HG03095 (cell line): Measurements from ENCODE around the gene PCIF1.
"Not testable (repeated sequence)": the region's sequence is repeated elsewhere in the genome, so short reads cannot be mapped to it uniquely, and the experiment has no call there.

Experiments
- ATAC-seq: cut with Tn5 transposase; IDR thresholded peaks from one replicate; pipeline ENCODE4 v1.9.1; 2021; ENCODE audit warnings: moderate library complexity; ENCODE audit not compliant: unreplicated experiment

Gene PCIF1

GRCh38 chr20:45988830-45989229 is 54.3 kb downstream of the PCIF1 start:
- ATAC-seq, result not testable (repeated sequence)

DNA sequence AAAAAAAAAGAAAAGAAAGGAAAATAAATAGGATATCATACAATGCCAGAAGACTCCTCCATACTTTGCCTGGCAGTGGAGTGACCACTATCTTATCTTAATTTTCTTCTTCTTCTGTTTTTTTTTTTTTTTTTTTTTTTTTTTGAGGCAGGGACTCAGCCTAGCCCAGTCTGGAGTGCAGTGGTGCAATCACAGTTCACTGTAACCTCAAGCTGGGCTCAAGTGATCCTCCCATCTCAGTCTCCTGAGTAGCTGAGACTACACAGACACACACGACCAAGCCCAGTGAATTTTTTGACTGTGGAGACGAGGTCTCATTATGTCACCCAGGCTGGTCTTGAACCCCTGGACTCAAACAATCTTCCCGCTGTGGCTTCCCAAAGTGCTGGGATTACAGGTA is 57.1 kb downstream of the PCIF1 start:
- ATAC-seq, result no peak

- ATAC-seq, result no peak
Measured at GRCh38 chr20:45993197-45993951, 58.9 kb downstream of the PCIF1 start.

GRCh38 chr20:45994761-45995493 is 60.4 kb downstream of the PCIF1 start:
- no peak for ATAC-seq

DNA sequence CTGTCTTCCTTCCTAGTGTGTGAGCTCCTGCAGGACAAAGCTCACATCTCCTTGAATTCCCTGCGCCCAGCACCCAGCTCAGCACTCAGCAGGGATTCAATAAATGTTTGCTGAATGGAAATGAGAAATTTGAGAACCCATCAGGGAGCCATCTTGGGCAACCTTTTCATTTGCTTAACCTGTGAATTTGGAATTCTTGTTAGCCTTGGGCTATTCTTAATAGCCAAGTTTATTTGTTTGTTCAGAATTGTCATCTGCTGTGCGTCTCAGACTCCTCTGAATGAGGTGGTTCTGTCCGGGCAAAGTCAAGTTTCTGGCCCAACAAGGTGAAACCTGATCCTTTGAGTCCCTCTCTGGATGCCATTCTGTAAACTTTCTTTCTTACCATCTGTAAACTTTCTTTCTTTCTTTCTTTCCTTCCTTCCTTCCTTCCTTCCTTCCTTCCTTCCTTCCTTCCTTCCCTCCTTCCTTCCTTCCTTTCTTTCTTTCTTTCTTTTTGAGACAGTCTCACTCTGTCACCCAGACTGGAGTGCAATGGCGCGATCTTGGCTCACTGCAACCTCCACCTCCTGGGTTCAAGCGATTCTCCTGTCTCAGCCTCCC is 61.1 kb downstream of the PCIF1 start:
- not testable (repeated sequence) for ATAC-seq

DNA sequence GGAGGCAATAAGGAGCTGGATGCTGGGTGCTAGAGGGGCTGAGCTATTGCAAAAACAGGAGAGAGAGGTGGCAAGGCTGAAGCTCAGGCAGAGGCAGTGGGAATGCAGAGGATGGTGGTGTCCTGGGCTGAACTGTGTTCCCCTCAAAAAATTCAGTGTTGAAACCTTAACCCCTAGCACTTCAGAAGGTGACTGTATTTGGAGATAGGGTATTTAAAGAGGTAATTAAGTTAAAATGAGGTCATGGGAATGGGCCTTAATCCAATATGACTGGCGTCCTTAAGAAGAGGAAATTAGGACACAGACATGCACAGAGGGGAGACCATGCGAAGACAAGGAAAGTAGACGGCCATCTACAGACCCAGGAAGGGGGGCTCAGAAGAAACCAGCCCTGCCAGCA is 62.7 kb downstream of the PCIF1 start:
- no peak for ATAC-seq
